ENCODE results near the gene CDH23. TPM values are rescaled to one million over a fixed set of nuclear protein-coding genes. Genes with fewer than 3 reads are reported as not detected.

CDH23 gene
- polyA plus RNA-seq, 5 donors = 2.3 to 3.6 (median 3.1) TPM

- DNase-seq = no peak
Observed at GRCh38 chr10:71419750-71420149, 23.0 kb downstream of the CDH23 start.

DNA sequence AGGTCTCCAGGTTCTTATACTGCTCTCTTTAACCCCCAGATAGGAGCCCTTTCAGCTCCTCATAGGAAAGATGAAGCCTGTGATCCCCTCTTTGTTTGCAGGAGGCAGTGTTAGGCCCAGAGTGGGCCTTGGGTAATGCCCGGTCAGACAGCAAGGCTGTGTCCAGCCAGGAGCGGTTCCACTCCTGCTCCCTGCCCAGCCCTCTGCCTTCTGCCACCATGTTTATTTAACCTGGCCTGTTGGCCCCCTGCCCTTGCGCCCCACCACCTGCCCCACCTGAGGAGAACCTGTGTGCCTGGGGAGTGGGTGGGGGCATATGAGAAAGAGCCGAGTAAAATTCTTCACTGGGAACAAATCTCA lies 24.3 kb downstream of the CDH23 start:
- DNase-seq = no peak

DNA sequence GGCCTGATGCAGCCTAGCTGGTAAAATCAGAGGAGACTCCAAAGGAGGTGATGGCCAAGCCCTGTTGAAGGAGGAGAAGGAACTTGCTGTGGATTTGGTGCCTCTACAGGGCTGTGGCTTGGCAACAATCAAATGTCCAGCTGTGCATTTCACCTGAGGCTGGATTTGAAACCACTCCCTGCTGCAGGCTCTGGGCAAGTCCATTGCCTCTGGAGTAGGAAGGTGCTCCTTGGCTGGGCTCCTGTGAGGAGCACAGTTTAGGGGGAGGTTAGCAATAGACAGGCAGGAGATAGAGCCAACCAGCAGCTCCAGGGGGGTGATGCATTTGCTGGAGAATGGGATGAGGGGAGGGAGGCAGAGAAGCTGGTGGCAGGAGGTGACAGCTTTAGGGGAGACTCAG lies 26.5 kb downstream of the CDH23 start:
- no peak for DNase-seq

GRCh38 chr10:71423901-71424300 lies 27.2 kb downstream of the CDH23 start:
- DNase-seq = no peak

DNA sequence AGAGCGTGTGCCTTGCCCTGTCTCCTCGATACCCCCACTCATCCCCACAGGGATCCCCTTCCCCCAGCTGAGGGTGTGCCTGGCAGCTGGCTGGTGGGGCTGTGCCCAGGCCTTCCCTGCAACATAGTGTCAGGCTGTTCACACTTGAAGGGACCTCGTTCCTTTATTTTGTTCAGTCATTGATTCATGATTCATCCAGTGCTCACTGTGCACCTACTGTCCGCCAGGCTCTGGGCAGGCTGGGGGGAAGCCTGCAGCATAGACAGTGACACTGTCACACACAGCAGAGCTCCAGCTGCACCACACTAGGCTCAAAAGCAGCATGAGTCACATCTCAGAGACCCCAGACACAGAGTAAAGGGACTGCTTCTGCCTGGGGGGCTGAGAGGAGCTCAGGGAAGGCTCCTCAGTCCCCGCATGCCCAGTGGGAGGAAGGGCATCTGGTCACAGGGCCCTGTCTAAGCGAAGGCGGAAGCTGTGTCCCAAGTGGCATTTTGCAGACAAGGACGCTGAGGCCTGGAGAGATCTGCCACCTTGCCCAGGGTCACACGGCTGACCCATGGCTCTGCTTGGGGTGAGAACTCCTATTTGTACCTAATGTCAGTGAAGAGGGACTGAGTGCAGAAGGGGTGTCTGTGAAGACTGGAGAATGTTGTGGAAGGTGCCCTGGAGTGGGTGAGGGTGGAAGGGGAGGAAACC lies 27.9 kb downstream of the CDH23 start:
- DNase-seq = no peak

- DNase-seq = no peak
Observed at GRCh38 chr10:71426058-71426605, 29.4 kb downstream of the CDH23 start.

DNA sequence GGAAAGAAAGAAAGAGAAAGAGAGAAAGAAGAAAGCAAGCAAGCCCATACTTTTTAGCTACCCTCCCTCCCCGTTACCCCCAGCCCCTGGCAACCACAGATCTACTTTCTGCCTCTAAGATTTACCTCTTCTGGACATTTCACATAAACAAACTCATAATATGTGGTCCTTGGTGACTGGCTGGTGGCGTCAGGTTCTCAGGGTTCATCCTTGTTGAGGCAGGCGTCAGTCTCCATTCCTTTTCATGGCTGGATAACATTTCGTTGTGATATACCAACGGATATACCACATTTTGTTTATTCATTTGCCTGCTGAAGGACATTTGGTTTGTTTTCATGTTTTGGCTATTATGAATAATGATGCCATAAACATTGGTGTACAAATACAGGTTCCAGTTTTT lies 30.5 kb downstream of the CDH23 start:
- DNase-seq = no peak

- no peak for DNase-seq
Observed at GRCh38 chr10:71429304-71429703, 32.6 kb downstream of the CDH23 start.

DNA sequence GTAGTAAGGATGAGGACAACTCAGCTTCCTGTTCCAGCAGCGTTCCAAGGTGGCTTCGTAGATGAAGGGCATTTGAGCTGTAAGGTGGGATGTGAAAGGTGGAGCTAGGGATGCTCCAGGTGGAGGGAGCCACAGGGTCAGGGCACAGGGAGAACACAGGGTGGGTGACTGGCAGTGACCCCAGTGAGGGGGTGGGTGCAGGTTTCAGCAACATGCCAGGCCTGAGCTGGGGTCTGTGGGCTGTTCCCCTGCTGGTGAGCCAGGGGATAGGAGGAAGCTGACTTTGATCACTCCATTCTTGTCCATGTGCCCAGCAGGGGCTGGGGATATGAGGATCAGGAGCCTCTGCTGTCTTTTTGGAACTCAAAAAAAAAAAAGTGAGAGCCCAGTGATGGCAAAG lies 33.2 kb downstream of the CDH23 start:
- no peak for DNase-seq

GRCh38 chr10:71431239-71432100 lies 34.8 kb downstream of the CDH23 start:
- peak in 1 of 2 donors; percentile 23 for DNase-seq

DNA sequence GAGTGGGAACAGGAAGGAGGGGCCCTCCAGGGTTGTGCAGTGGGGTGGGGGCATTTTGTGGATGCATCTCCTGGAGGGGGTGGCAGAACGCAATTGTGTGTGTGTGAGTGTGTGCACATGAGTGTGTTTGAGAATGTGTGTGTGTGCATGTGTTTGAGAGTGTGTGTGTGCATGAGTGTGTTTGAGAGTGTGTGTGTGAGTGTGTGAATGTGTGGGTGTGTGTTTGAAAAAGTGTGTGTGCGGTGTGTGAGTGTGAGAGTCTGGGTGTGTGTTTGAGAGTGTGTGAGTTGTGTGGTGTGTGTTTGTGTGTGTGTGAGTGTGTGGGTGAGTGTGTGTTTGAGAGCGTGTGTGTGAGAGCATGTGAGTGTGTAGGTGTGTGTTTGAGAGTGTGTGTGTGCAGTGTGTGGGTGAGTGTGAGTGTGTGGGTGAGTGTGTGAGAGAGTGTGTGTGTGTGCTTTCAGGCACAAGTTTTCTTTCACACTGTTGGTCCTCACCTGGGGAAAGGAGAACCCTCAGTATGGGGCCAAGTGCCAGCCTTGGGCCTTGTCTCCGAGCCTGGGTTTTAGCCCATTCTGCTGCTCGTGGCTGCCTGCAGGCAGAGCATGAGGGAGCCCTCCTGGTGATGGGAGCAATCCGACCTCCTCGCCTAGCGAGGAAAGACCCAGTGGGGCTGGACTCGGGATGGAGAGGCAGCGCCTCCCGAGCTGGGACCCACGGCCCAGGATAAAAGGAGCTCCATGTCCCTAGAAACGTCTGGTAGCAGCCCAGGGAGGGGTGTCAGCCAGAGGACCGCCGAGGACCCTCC lies 35.6 kb downstream of the CDH23 start:
- no peak for DNase-seq

GRCh38 chr10:71432956-71433767 lies 36.4 kb downstream of the CDH23 start:
- DNase-seq = peak in 1 of 2 donors; percentile 27

DNA sequence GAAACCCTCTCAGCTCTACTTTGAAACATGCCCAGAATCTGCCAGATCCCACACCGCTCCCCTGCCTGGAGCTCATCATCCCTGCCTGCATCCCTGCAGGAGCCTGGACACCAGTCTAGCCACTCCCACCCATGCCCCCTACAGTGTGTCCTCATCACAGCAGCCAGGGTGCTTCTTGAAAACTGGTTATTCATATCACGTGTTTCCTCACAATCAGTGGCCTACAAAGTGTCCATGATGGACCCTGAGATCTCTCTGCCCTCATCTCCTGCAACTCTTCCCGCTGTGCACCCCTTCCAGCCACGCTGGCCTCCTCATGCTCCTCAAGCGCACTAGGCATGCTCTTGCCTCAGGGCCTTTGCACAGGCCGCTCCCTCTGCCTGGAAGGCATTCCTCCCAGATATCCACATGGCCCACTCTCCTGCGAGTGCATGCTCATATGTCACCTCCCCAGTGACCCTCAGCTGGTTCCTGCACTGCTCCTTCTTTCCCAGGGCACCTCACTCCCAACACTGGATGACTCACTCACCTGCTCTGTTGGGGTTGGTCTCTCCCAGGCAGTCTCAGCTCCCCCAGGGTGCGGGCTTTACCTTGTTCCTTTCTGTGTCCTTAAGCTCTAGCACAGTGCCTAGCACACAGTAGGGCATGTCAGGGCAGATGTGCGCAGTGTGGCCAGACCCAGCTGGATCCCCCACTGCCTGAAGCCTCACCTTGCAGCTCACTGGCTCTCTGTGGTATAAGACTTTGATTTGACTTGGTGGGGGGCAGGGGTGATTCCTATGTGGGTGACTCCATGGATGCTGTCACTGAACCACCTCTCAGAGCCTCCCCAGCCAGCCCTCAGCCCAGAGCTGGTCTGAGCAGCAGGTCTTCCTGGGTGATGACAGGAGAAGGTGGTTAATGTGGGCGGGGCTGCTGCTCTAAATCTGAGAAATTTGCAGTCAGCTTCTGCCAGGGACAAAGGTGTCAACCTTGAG lies 37.3 kb downstream of the CDH23 start:
- DNase-seq = no peak

GRCh38 chr10:71434760-71435394 lies 38.2 kb downstream of the CDH23 start:
- DNase-seq = no peak

- DNase-seq = no peak
Observed at GRCh38 chr10:71435571-71436267, 39.0 kb downstream of the CDH23 start.

DNA sequence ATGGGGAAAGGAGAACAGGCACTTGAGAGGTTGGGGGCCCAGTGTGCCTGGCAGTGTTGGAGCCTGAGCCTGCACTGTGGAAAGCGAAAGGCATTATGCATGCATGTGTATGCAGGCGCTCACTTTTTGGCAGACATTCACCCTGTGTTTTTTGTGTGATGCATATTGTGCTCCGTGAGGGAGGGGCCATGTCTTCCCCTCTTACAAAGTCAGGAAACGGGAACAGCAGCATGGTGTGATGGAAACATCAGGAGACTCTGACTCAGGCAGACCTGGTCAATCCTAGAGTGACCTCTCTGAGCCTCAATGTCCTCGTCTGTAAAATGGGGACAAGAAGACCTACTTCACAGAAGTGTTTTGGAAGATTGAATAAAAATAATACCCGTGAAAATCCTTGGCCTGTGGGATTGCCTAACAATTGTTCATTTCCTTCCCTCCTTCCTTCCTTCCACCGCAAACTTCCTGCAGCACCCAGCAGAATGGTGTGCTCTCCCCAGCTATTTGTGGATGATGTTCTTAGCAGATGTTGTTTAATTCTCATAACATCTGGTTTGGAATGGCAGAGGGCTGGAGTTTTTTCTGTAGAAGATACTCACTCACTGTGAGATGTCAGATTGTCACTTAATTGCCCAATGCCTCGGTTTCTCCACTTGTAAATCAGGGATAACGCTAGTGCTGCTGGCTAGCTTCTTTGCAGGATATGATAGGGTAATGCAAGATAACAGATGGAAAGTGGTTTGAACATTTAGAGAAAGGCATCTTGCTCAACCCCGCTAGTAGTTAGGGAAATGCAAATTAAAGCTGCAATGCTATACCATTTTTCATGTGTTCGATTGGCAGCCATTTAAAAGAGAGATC lies 39.8 kb downstream of the CDH23 start:
- peak in 1 of 2 donors; percentile 45 for DNase-seq

GRCh38 chr10:71437537-71438092 lies 40.9 kb downstream of the CDH23 start:
- peak; percentile 70 to 76 for DNase-seq
